ENCODE data around the gene ADCY5. TPM values are rescaled to one million over a fixed set of nuclear protein-coding genes. Genes with fewer than 3 reads are reported as not detected.

The ADCY5 gene
- total RNA-seq, 4 donors from 2014 or later: 0.46 to 3.5 (median 1.3) TPM

DNA sequence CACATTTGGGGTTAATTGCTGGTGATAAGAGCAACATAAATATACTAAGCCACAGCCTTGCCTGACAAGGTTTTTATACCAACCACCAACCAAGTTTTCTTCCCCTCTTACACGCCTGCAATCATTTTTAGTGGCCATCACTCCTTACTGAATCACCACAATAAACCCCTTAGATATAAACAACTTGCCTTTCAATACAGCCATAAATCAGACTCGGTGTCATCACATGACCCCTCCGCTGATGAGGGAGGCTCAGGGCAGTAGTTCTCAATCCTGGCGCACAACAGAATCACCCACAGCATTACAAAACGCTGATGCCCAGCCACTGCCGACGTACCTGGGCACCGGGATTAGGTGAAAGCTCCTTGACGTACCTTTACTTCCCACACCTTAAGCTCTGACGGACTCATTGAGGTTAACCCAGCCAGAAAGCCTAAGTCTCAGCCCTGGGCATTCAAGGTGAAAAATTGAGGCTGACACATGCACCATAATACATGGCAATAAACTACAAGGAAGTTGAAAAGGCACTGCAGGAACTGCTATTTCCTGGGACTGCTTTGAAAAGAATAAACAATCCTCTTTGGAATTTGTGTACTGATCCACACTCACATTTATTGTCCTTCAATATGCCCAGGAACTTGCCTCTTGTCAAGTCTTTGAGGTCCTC is 17.1 kb downstream of the ADCY5 start:
- no peak for TF ChIP-seq POLR2A (IDR thresholded peaks at IDR 0.05)
- TF ChIP-seq, protein P1, sequence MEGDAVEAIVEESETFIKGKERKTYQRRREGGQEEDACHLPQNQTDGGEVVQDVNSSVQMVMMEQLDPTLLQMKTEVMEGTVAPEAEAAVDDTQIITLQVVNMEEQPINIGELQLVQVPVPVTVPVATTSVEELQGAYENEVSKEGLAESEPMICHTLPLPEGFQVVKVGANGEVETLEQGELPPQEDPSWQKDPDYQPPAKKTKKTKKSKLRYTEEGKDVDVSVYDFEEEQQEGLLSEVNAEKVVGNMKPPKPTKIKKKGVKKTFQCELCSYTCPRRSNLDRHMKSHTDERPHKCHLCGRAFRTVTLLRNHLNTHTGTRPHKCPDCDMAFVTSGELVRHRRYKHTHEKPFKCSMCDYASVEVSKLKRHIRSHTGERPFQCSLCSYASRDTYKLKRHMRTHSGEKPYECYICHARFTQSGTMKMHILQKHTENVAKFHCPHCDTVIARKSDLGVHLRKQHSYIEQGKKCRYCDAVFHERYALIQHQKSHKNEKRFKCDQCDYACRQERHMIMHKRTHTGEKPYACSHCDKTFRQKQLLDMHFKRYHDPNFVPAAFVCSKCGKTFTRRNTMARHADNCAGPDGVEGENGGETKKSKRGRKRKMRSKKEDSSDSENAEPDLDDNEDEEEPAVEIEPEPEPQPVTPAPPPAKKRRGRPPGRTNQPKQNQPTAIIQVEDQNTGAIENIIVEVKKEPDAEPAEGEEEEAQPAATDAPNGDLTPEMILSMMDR (IDR thresholded peaks at IDR 0.05): no peak
- no peak for DNase-seq (ENCODE audit: low spot score in 2 of 2)
- intact Hi-C loops (cut with DNase I; ENCODE audit: low total_unique reads): no loop called here
- no peak overlapping the region for H3K4me3 ChIP-seq (ENCODE audit: low read depth, poor library complexity, severe bottlenecking)
- WGBS, 2 donors: 80 to 85% methylated on average over 10 of the region's 10 CpGs

DNA sequence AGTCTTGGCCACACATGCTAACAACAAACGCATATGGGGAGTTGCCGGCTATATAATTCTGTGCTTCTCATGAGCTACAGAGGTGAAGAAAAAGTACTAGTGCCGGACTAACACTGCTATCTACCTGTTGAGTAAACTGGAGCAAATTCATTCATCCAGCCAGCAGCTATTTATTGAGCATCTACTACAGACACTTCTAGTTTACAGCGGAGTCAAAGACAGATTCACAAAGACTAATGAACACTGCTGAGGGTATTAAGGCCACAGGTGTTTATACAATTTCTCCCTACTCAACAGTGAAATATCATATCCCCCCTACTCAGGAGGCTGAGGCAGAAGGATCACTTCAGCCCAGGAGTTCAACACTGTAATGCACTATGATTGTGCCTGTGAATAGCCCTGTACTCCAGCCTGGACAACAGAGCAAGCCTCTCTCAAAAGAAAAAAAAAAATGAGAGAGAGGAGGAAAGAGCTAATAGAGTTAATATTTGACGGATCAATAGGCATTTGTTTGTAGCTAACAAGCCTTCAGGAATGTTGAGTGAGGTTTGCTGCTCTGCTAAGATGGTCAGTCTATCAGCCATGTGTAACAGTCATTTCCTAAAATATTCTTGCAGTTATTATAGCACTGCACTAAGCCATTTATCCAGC is 17.8 kb downstream of the ADCY5 start:
- H3K4me3 ChIP-seq (ENCODE audit: low read depth, poor library complexity, severe bottlenecking): no peak overlapping the region
- intact Hi-C loops (cut with DNase I; ENCODE audit: low total_unique reads): no loop called here
- WGBS, 2 donors: 94 to 96% methylated on average over 5 of the region's 5 CpGs
- TF ChIP-seq POLR2A (IDR thresholded peaks at IDR 0.05): no peak
- TF ChIP-seq, protein P1 (IDR thresholded peaks at IDR 0.05): no peak
- no peak for DNase-seq (ENCODE audit: low spot score in 2 of 2)

DNA sequence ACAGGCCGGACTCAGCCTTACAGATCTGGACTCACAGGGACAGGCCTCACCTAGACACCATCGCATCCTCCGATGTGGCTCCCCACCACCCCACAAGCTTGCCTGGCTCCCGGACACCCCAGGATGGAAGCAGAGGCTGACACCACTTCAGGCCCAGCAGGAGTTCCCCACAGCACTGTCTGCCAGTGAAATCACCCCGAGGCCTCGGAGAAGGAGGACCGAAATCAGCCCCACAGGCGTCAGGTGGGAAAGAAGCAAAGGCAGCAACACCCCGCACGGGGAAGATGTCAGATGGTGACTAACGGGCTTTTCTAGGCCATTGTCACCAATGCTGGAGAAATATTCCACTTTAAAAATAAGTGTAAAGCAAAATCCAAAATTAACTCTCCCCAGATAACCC is 18.6 kb downstream of the ADCY5 start:
- no peak overlapping the region for H3K4me3 ChIP-seq (ENCODE audit: low read depth, poor library complexity, severe bottlenecking)
- 87 to 88% methylated on average over 11 of the region's 11 CpGs for WGBS, 2 donors
- no peak for DNase-seq (ENCODE audit: low spot score in 2 of 2)
- intact Hi-C loops (cut with DNase I; ENCODE audit: low total_unique reads): no loop called here
- TF ChIP-seq, protein P1 (IDR thresholded peaks at IDR 0.05): no peak
- TF ChIP-seq POLR2A (IDR thresholded peaks at IDR 0.05): no peak

DNA sequence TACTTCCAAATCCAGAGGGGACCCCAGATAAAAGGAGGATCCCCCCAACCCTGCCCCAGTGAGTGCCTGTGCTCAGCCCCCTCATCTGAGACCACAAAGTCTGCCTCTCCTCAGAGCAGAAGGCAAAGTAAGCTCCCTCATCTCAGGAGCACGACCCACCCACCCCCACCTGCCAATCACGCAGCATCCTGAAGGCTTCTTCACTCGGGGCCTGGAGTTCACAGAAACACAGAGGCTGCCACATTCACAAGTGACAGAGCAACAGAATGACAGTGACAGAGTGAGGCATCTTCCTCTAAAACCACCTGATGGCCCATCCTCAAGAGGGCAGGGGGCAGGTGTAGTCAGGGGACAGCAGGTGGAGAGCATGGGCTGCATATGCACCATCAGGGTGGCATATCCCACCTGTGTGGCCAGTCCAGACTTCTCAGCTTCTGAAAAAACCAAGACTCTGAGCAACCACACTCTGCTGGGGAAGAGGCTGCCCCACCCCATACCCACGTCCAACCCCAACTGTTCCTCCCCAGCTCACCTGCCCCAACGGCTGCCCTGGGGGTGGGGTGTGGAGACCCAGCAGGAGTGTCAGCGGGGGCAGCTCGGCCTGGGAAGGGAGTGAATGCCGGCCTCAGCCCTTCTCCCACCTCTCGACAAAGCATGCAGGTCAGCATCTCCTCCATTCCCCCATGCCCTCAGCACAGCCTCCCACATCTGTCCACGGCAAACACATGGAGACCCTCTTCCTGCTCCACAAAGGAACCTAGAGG is 19.3 kb downstream of the ADCY5 start:
- intact Hi-C loops (cut with DNase I; ENCODE audit: low total_unique reads): no loop called here
- H3K4me3 ChIP-seq (ENCODE audit: low read depth, poor library complexity, severe bottlenecking): no peak overlapping the region
- no peak for DNase-seq (ENCODE audit: low spot score in 2 of 2)
- no peak for TF ChIP-seq POLR2A (IDR thresholded peaks at IDR 0.05)
- TF ChIP-seq, protein P1 (IDR thresholded peaks at IDR 0.05): no peak
- WGBS, 2 donors: 70 to 77% methylated on average over 9 to 10 of the region's 10 CpGs

DNA sequence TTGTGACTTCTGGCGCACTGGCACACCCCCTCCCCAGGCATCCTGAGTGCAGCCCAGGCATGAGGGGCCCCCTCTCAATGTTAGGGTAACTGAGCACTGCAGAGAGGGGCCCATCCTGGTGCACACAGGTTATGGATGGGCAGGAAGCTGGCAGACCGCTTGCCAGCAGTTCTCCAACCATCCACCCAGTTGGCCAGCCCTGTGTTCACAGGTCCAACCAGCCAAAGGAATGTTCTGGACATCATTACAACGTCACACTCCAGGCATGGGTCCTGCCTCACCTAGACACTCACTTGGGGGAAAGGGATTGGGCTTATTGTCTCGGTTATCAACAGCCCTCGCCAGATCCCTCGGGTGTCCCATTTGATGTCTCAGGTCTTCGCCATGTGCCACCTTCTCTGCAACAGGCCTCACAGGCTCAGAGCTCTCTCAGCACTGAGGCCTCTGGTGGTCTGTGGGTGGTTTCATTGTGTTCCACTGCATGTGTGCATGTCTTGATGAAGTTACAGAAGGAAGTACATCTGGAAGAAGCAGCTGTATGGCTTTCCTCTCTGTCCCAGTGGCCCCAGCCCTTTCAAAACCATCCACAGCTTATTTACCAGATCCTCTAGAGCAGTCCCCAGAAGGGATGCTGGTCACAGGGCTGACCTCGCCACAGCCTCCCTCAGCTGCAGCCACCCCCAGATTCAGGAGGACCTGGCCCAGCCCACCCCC is 23.7 kb downstream of the ADCY5 start:
- intact Hi-C loops (cut with DNase I; ENCODE audit: low total_unique reads): no loop called here
- DNase-seq (ENCODE audit: low spot score in 2 of 2): no peak
- 80 to 85% methylated on average over 7 of the region's 8 CpGs for WGBS, 2 donors
- H3K4me3 ChIP-seq (ENCODE audit: low read depth, poor library complexity, severe bottlenecking): no peak overlapping the region
- no peak for TF ChIP-seq POLR2A (IDR thresholded peaks at IDR 0.05)
- TF ChIP-seq, protein P1 (IDR thresholded peaks at IDR 0.05): no peak

Data from lower leg skin (tissue), 4 donors.